Body of pancreas (tissue), 4 donors: ENCODE results near the gene ABL2. TPM values are rescaled to one million over a fixed set of nuclear protein-coding genes. Genes with fewer than 3 reads are reported as not detected.

Experiments
- ATAC-seq: fragments of 150-250 bp; one replicate; pipeline ENCODE4 v1.9.1; 2016
- DNase-seq, 4 donors: peaks; one replicate each; pipeline ENCODE4 v3.0.0-alpha.2; 2019
- H3K27ac ChIP-seq, 4 donors: fragments of 200-600 bp; sonication (generic); 1 replicate in 3 of 4; 2 replicates in 1 of 4; pipeline versions ENCODE4 v1.5.1 to v1.6.1; 2016 to 2019; ENCODE audit warnings: mild to moderate bottlenecking in 1 of 4, mixed read lengths in 1 of 4, moderate library complexity in 1 of 4
- H3K27me3 ChIP-seq, 2 donors: fragments of 200-600 bp; sonication (generic); one replicate each; pipeline ENCODE4 v1.6.0; 2016; ENCODE audit warnings: mild to moderate bottlenecking in 1 of 2
- H3K36me3 ChIP-seq, 2 donors: fragments of 200-600 bp; sonication (generic); replicated peaks in 1 of 2; 2 replicates each; pipeline ENCODE4 v1.5.1; 2016; ENCODE audit warnings: low read depth in 2 of 2; ENCODE audit not compliant: insufficient read depth in 1 of 2
- H3K4me1 ChIP-seq: fragments of 200-600 bp; sonication (generic); one replicate; pipeline ENCODE4 v1.6.0; 2016
- H3K4me3 ChIP-seq, 2 donors: fragments of 200-600 bp; sonication (generic); 1 replicate in 1 of 2; 2 replicates in 1 of 2; pipeline ENCODE4 v1.5.1; 2016 to 2019
- H3K9me3 ChIP-seq, 3 donors: fragments of 200-600 bp; sonication (generic); 1 replicate in 2 of 3; 2 replicates in 1 of 3; pipeline ENCODE4 v1.5.1; 2016
- CTCF ChIP-seq, 7 experiments: fragments of 450-650 bp in 4 of 7; fragments of 200-600 bp in 3 of 7; sonication (generic) in 3 of 7; IDR thresholded peaks; one replicate each; pipeline ENCODE4 v1.5.1; 2016 to 2019; ENCODE audit warnings: antibody characterized with exemption in 7 of 7
- POLR2A ChIP-seq, 3 donors: fragments of 450-650 bp; IDR thresholded peaks; one replicate each; pipeline ENCODE4 v1.6.1; 2016; ENCODE audit warnings: antibody characterized with exemption in 3 of 3, mild to moderate bottlenecking in 2 of 3
- WGBS, 2 donors: methylation state at CpG; one replicate each; pipeline ENCODE4 v1.1.5; 2017; 5-methylcytosine and 5-hydroxymethylcytosine counted together
- intact Hi-C: fragments of 100-400 bp; cut with DNase I; formaldehyde crosslinking; loops from one replicate; pipeline ENCODE4 v1.15.1; 2023
- small RNA-seq: library from RNA; depleted of rRNA; stranded (forward); fragments of <200 nt; gene quantifications from one replicate; pipeline ENCODE3, GENCODE V24; 2016
- total RNA-seq, 2 donors: library from RNA; depleted of rRNA; stranded (reverse); fragments of >200 nt; gene quantifications; one replicate each; pipeline ENCODE4 v1.1.0, GENCODE V29; 2016

ABL2 gene
- total RNA-seq, 2 donors from 2014 or later: 10.1 to 12.5 TPM

GRCh38 chr1:179055937-179056336 lies 173.5 kb downstream of the ABL2 start:
- intact Hi-C loops: no loop called here
- Histone ChIP-seq H3K27me3 (no peaks in the 10 kb centered on the region), H3K4me1 (no peaks in the 10 kb centered on the region), H3K4me3 (no peak overlapping the region), H3K9me3 (no peaks in the 10 kb centered on the region), H3K36me3 (no peaks in the 10 kb centered on the region), H3K27ac (no peak overlapping the region)
- TF ChIP-seq CTCF (IDR thresholded peaks at IDR 0.05): no peak
- no peak for TF ChIP-seq POLR2A (IDR thresholded peaks at IDR 0.05)
- ATAC-seq (no peak), DNase-seq (no peak)
- WGBS, 2 donors: 97 to 100% methylated on average over 2 of the region's 2 CpGs

- Histone ChIP-seq H3K27ac (no peak overlapping the region), H3K4me3 (no peak overlapping the region), H3K4me1 (no peaks in the 10 kb centered on the region), H3K9me3 (no peaks in the 10 kb centered on the region), H3K36me3 (no peaks in the 10 kb centered on the region), H3K27me3 (no peaks in the 10 kb centered on the region)
- DNase-seq (no peak), ATAC-seq (no peak)
- TF ChIP-seq CTCF (IDR thresholded peaks at IDR 0.05) (no peak), POLR2A (IDR thresholded peaks at IDR 0.05) (no peak)
- WGBS, 2 donors: 78 to 84% methylated on average over 2 of the region's 2 CpGs
- intact Hi-C loops: no loop called here
Measured at GRCh38 chr1:179053486-179053885, 176.0 kb downstream of the ABL2 start.

- ATAC-seq (no peak), DNase-seq (no peak)
- Histone ChIP-seq H3K36me3 (no peaks in the 10 kb centered on the region), H3K4me3 (no peak overlapping the region), H3K27me3 (no peaks in the 10 kb centered on the region), H3K27ac (no peak overlapping the region), H3K4me1 (no peaks in the 10 kb centered on the region), H3K9me3 (no peaks in the 10 kb centered on the region)
- 66 to 79% methylated on average over 2 of the region's 2 CpGs for WGBS, 2 donors
- intact Hi-C loops: no loop called here
- TF ChIP-seq CTCF (IDR thresholded peaks at IDR 0.05): no peak
- TF ChIP-seq POLR2A (IDR thresholded peaks at IDR 0.05): no peak
Measured at GRCh38 chr1:179052776-179053175, 176.7 kb downstream of the ABL2 start.

Small RNAs within 50 kb of the gene (small RNA-seq; reads per million reads assigned to genes)
- not detected for gene AL512326.2
- gene AL512326.3: not detected
- gene EIF4A1P11: not detected
- not detected for gene RF00272

Other genes starting within 250 kb of the ABL2 start
- gene FAM20B, start 203.8 kb downstream of the ABL2 start, total RNA-seq: 10 to 100 TPM; 11.4 to 11.9 TPM
- 10 to 100 TPM; 23.1 to 27.7 TPM for gene TOR3A, start 147.6 kb downstream of the ABL2 start, total RNA-seq
- 10 to 100 TPM; 19.1 to 25.4 TPM for gene SOAT1, start 64.1 kb upstream of the ABL2 start, total RNA-seq
- 1 to 10 TPM in 1 of 2 donors, not detected in 1; 3.6 TPM for gene AXDND1, start 136.3 kb upstream of the ABL2 start, total RNA-seq